ENCODE results near the gene TIMM10B. TPM values are rescaled to one million over a fixed set of nuclear protein-coding genes. Genes with fewer than 3 reads are reported as not detected.

The TIMM10B gene
- total and polyA plus RNA-seq, 9 of the 15 experiments (the other 6 are each of a cell fraction or from before 2014, with no cell fraction given), result 43.2 to 163 (median 57.0) TPM

DNA sequence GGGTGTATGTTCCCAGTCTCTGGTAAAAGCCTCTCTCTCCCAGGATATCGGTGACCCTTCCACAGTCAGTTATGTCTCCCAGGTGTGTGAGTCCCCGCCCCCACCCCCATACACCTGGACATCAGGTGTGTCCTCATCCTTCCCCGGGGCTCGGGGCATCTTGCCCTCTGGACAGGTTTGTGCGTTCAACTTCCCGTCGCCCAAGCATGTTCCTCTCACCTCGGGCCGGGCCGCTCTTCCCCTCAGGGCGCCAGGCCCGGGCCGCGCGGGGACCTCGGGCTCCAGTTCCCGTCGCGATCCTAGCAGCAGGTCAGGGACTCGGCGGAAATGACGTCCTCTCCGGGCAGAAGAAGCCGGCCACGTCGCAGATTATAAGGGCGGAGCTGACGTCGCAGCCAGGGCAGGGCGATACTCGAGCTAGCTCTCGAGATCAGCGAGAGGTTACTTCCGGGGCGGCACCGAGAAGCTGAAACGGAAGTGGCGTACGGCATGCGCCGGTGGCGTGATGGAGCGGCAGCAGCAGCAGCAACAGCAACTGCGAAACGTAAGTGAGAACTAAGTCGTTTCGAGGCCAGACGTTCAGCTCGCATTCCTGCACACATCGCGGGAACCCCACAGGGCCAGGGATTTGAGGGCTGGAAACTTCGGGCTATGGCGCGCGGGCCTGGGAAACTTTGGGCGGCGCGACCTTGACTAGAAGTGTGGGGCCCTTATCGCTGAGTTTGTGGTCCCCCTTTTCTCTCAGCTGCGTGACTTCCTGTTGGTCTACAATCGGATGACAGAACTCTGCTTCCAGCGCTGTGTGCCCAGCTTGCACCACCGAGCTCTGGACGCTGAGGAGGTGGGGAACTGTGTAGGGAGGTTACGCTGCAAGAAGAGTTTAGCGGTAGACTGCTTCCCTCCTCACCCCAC is at the start of gene TIMM10B, which contains the start of gene ARFIP2 (continued):
- TF ChIP-seq USF1 (CRISPR knock-in tag; IDR thresholded peaks at IDR 0.05) (peak; percentile 5; the same call in 1 of the 2 replicates), REST (IDR thresholded peaks at IDR 0.05; ENCODE audit: borderline replicate concordance) (no peak), REST (CRISPR knock-in tag; IDR thresholded peaks at IDR 0.05; ENCODE audit: low read depth) (no peak), MYNN (IDR thresholded peaks at IDR 0.05) (no peak), MYNN (CRISPR knock-in tag; IDR thresholded peaks at IDR 0.05) (no peak), BCOR (IDR thresholded peaks at IDR 0.05) (0 out of 2 replicates have a peak, but pooled peaks have one; percentile 8), CC2D1A (IDR thresholded peaks at IDR 0.05) (no peak), GABPB1 (CRISPR knock-in tag; IDR thresholded peaks at IDR 0.05) (peak; percentile 99), THRAP3 (IDR thresholded peaks at IDR 0.05; ENCODE audit: borderline replicate concordance) (no peak), HDAC8 (tag; IDR thresholded peaks at IDR 0.05) (no peak), TSC22D4 (tag; IDR thresholded peaks at IDR 0.05) (no peak), MTF1 (CRISPR knock-in tag; IDR thresholded peaks at IDR 0.05; ENCODE audit: borderline replicate concordance) (no peak), GTF2A2 (tag; IDR thresholded peaks at IDR 0.05) (no peak), NFE2 (IDR thresholded peaks at IDR 0.05; ENCODE audit: low read depth) (no peak), SLC30A9 (CRISPR knock-in tag; IDR thresholded peaks at IDR 0.05) (no peak), KLF13 (tag; IDR thresholded peaks at IDR 0.05; ENCODE audit: borderline replicate concordance, low read depth) (no peak), ZC3H11A (IDR thresholded peaks at IDR 0.05; ENCODE audit: low read depth, low read length) (no peak), NEUROD1 (IDR thresholded peaks at IDR 0.05; ENCODE audit: borderline replicate concordance, low read depth, low read length, partially characterized antibody) (no peak)
- TF ChIP-seq, protein P1, sequence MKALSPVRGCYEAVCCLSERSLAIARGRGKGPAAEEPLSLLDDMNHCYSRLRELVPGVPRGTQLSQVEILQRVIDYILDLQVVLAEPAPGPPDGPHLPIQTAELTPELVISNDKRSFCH (CRISPR knock-in tag; IDR thresholded peaks at IDR 0.05), result no peak
- TF ChIP-seq, protein P1 (tag; IDR thresholded peaks at IDR 0.05), result peak; percentile 25
